Measurements from ENCODE around the gene LAMC2.

The LAMC2 gene

DNA sequence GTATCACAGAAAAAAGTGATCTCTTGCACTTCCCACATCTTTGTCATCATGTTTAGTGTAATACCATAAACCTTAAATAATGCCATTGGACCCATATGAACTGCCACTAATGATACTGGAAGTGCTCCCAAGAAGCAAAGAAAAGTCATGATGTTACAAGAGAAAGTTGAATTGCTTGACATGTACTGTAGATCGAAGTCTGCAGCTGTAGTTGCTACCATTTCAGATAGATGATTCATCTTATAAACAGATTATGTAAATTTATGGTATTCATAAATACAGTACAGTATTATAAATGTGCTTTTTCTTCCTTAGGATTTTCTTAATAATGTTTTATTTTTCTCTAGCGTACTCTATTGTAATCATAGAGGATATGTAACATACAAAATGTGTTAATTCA is 30.1 kb upstream of the LAMC2 start:
- TF ChIP-seq TAF1 (IDR thresholded peaks at IDR 0.05; ENCODE audit: borderline replicate concordance, insufficient read depth, low read length) (no peak), SIN3A (IDR thresholded peaks at IDR 0.05; ENCODE audit: borderline replicate concordance, insufficient read depth, low read length) (no peak), POLR2AphosphoS5 (IDR thresholded peaks at IDR 0.05; ENCODE audit: low read depth, low read length) (no peak)
- TF ChIP-seq, protein P1, sequence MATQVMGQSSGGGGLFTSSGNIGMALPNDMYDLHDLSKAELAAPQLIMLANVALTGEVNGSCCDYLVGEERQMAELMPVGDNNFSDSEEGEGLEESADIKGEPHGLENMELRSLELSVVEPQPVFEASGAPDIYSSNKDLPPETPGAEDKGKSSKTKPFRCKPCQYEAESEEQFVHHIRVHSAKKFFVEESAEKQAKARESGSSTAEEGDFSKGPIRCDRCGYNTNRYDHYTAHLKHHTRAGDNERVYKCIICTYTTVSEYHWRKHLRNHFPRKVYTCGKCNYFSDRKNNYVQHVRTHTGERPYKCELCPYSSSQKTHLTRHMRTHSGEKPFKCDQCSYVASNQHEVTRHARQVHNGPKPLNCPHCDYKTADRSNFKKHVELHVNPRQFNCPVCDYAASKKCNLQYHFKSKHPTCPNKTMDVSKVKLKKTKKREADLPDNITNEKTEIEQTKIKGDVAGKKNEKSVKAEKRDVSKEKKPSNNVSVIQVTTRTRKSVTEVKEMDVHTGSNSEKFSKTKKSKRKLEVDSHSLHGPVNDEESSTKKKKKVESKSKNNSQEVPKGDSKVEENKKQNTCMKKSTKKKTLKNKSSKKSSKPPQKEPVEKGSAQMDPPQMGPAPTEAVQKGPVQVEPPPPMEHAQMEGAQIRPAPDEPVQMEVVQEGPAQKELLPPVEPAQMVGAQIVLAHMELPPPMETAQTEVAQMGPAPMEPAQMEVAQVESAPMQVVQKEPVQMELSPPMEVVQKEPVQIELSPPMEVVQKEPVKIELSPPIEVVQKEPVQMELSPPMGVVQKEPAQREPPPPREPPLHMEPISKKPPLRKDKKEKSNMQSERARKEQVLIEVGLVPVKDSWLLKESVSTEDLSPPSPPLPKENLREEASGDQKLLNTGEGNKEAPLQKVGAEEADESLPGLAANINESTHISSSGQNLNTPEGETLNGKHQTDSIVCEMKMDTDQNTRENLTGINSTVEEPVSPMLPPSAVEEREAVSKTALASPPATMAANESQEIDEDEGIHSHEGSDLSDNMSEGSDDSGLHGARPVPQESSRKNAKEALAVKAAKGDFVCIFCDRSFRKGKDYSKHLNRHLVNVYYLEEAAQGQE (IDR thresholded peaks at IDR 0.05; ENCODE audit: insufficient read depth in 1 of 2, low read depth in 2 of 2, low read length in 2 of 2): no peak

DNA sequence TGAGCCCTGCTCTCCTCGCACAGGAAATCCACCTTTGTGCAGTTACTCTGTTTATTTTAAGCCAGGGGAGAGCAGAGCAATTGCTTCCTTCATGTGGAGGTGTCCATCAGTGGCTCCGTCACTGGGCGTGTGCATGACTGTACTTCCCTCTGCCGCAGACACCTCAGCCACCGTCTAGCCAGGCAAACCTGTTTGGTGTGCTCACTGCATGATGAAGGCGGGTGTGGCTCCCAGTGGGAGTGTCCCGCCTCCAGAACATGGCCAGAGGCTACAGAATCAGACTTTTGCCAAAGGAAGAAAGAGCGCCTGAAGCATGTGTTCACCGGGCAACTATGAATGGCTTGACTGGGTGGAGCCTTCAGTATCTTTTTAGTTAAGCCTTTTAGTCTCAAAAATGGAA is 26.1 kb upstream of the LAMC2 start:
- TF ChIP-seq SIN3A (IDR thresholded peaks at IDR 0.05; ENCODE audit: borderline replicate concordance, insufficient read depth, low read length) (no peak), FOXP2 (optimal IDR thresholded peaks at IDR 0.05; ENCODE audit: borderline replicate concordance, extremely low read depth, extremely low read length, insufficient read depth) (peak; percentile 11)

DNA sequence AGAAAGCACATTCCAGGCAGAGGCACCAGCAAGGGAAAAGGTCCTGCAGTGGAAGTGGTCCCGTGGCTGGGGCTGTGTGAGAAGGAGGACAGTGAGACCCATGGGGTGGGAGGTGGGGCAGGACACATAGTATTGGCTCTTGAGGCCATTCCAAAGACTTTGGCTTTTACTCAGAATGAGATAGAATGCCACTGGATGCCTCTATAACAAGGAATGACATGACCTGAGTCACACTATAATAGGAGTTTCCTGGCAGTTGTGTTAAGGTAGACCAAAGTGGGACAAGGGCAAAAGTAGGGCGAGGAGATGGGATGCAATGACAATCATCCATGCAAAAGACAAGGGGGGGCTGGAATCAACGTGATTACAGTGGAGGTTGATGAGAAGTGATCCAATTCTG is 24.7 kb upstream of the LAMC2 start:
- TF ChIP-seq POLR2AphosphoS5 (IDR thresholded peaks at IDR 0.05; ENCODE audit: low read depth, low read length) (no peak), SIN3A (IDR thresholded peaks at IDR 0.05; ENCODE audit: borderline replicate concordance, insufficient read depth, low read length) (no peak), FOXP2 (optimal IDR thresholded peaks at IDR 0.05; ENCODE audit: borderline replicate concordance, extremely low read depth, extremely low read length, insufficient read depth) (no peak), TAF1 (IDR thresholded peaks at IDR 0.05; ENCODE audit: borderline replicate concordance, insufficient read depth, low read length) (no peak)
- TF ChIP-seq, protein P1 (IDR thresholded peaks at IDR 0.05; ENCODE audit: insufficient read depth in 1 of 2, low read depth in 2 of 2, low read length in 2 of 2): no peak

DNA sequence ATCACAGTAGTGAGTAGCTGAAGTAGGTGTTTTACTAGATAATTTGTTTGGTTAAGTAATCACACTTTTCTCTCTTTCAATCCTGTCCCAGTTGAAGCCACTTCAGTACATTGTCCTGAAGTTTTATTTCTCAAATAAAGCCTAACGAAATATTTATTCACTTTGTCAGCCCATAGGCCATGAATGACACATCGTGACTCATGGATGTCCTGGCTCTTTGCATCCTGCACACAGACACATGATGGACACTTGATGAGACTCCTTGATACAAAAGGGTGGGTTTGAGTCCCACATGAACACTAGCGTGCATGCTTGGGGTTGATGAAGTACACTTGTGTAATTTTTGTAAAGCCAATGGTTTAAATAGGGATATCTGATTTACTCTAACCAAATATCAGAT is 22.7 kb upstream of the LAMC2 start:
- TF ChIP-seq FOXP2 (optimal IDR thresholded peaks at IDR 0.05; ENCODE audit: borderline replicate concordance, extremely low read depth, extremely low read length, insufficient read depth) (no peak), SIN3A (IDR thresholded peaks at IDR 0.05; ENCODE audit: borderline replicate concordance, insufficient read depth, low read length) (no peak), TAF1 (IDR thresholded peaks at IDR 0.05; ENCODE audit: borderline replicate concordance, insufficient read depth, low read length) (no peak), POLR2AphosphoS5 (IDR thresholded peaks at IDR 0.05; ENCODE audit: low read depth, low read length) (no peak)
- TF ChIP-seq, protein P1 (IDR thresholded peaks at IDR 0.05; ENCODE audit: insufficient read depth in 1 of 2, low read depth in 2 of 2, low read length in 2 of 2): no peak

DNA sequence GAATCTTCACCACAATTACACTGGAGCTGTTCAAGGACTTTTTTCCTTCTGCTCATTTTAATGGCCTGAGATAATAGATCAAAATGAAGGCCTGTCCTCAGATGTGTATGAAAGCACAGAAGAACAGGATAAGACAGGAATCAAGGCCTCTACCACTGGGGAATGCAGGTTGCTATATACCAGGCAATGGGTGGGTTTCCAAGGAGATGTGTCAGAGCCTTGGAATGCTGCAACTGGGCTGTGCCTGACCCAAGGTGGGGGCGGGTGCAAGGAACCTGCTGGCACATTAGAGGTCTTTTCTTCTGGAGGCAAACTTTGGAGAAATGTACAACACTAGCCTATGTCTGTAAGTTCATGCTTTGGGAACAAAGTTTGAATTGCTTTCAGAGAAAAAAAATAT is 21.7 kb upstream of the LAMC2 start:
- no peak for TF ChIP-seq FOXP2 (optimal IDR thresholded peaks at IDR 0.05; ENCODE audit: borderline replicate concordance, extremely low read depth, extremely low read length, insufficient read depth)
- no peak for TF ChIP-seq POLR2AphosphoS5 (IDR thresholded peaks at IDR 0.05; ENCODE audit: low read depth, low read length)
- no peak for TF ChIP-seq TAF1 (IDR thresholded peaks at IDR 0.05; ENCODE audit: borderline replicate concordance, insufficient read depth, low read length)
- TF ChIP-seq, protein P1 (IDR thresholded peaks at IDR 0.05; ENCODE audit: insufficient read depth in 1 of 2, low read depth in 2 of 2, low read length in 2 of 2): no peak
- no peak for TF ChIP-seq SIN3A (IDR thresholded peaks at IDR 0.05; ENCODE audit: borderline replicate concordance, insufficient read depth, low read length)

All from PFSK-1 (cell line).